ENCODE measurements around the gene DIO1.
"Not testable (repeated sequence)": the region's sequence is repeated elsewhere in the genome, so short reads cannot be mapped to it uniquely, and the experiment has no call there.

Gene DIO1

DNA sequence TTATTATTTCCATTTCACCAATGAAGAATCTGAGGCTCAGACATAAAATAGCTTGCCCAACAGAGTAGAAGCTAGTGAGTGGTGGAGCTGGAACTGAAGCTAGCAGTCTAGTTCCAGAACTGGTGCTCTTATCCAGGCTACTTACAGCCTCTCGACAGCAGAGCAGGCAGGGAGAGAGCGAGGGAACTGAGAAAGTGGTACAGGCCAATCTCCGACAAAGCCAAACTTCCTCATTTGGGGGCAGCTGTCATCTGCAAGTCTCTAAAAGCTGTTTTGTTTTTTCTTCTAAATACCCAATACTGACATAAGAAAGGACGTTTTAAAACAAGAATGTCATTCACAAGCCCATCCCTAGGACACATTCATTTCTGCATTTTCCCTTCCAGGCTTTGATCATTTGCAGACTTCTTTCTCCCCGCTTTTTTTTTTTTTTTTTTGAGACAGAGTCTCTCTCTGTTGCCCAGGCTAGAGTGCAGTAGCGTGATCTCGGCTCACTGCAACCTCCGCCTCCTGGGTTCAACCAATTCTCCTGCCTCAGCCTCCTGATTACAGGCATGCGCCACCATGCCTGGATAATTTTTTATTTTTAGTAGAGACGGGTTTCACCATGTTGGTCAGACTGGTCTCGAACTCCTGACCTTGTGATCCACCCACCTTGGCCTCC is 24.4 kb upstream of the DIO1 start:
- peaks cover 33% of the 10 kb centered on the region for H3K36me3 ChIP-seq (ENCODE audit: insufficient read depth, insufficient read length, low read length)
- TF ChIP-seq YY1 (IDR thresholded peaks at IDR 0.05; ENCODE audit: insufficient read depth, insufficient read length) (no peak), SUZ12 (IDR thresholded peaks at IDR 0.05; ENCODE audit: extremely low read depth, insufficient read depth, insufficient read length) (no peak), ZNF274 (IDR thresholded peaks at IDR 0.05; ENCODE audit: low read depth, low read length) (no peak)
- no peaks in the 10 kb centered on the region for H3K9me3 ChIP-seq (ENCODE audit: insufficient read depth, low read length)
- no peaks in the 10 kb centered on the region for H3K27me3 ChIP-seq (ENCODE audit: insufficient read depth, insufficient read length)
- H3K4me1 ChIP-seq (ENCODE audit: insufficient read depth, insufficient read length) = no peaks in the 10 kb centered on the region
- no peak for DNase-seq (ENCODE audit: low read depth, low spot score)
- H3K9ac ChIP-seq (ENCODE audit: insufficient read length, low read depth) = no peak overlapping the region
- no peak overlapping the region for H3K4me3 ChIP-seq (ENCODE audit: insufficient read length, low read depth)

GRCh38 chr1:53871221-53871620 is 22.8 kb upstream of the DIO1 start:
- no peaks in the 10 kb centered on the region for H3K4me1 ChIP-seq (ENCODE audit: insufficient read depth, insufficient read length)
- no peaks in the 10 kb centered on the region for H3K27me3 ChIP-seq (ENCODE audit: insufficient read depth, insufficient read length)
- H3K36me3 ChIP-seq (ENCODE audit: insufficient read depth, insufficient read length, low read length) = peaks cover 44% of the 10 kb centered on the region
- no peak overlapping the region for H3K9ac ChIP-seq (ENCODE audit: insufficient read length, low read depth)
- H3K4me3 ChIP-seq (ENCODE audit: insufficient read length, low read depth) = no peak overlapping the region
- no peaks in the 10 kb centered on the region for H3K9me3 ChIP-seq (ENCODE audit: insufficient read depth, low read length)
- TF ChIP-seq ZNF274 (IDR thresholded peaks at IDR 0.05; ENCODE audit: low read depth, low read length) (no peak), YY1 (IDR thresholded peaks at IDR 0.05; ENCODE audit: insufficient read depth, insufficient read length) (no peak), SUZ12 (IDR thresholded peaks at IDR 0.05; ENCODE audit: extremely low read depth, insufficient read depth, insufficient read length) (no peak)
- no peak for DNase-seq (ENCODE audit: low read depth, low spot score)

DNA sequence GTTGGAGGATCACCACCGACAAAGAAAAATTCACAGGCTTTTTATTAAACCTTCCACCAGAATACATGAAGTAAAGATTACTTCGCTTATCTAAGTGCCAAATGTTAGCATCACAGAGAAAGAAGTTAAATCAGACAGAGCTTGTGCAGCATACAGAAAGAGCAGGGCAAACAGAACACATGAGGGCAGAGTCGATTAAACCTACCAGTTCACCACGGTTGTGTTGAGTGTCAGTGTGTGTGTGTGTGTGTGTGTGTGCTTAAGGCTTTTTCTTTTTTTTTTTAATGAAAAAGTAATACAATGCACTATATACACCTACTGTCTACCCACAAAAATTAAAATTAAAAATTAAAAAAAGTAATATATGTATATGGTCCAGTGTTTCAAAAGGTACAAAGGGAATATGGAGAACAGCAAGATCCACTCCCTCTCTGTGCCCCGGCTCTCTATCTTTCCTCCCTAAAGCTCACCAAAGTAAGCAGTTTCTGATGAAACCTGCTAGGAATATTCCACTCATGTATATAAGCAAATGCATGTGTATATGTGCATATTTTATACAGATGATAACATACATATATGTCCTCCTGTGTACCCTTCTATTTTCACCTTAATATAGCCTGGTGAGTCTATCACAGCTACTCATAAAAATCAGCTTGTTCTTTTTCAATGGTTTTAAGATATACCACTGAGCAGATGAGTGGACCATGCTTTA is 22.1 kb upstream of the DIO1 start:
- no peak for DNase-seq (ENCODE audit: low read depth, low spot score)
- Histone ChIP-seq H3K9ac (ENCODE audit: insufficient read length, low read depth) (no peak overlapping the region), H3K27me3 (ENCODE audit: insufficient read depth, insufficient read length) (no peaks in the 10 kb centered on the region), H3K4me1 (ENCODE audit: insufficient read depth, insufficient read length) (no peaks in the 10 kb centered on the region), H3K36me3 (ENCODE audit: insufficient read depth, insufficient read length, low read length) (peaks cover 44% of the 10 kb centered on the region), H3K4me3 (ENCODE audit: insufficient read length, low read depth) (no peak overlapping the region), H3K9me3 (ENCODE audit: insufficient read depth, low read length) (no peaks in the 10 kb centered on the region)
- TF ChIP-seq SUZ12 (IDR thresholded peaks at IDR 0.05; ENCODE audit: extremely low read depth, insufficient read depth, insufficient read length) = no peak

GRCh38 chr1:53875150-53875549 is 18.8 kb upstream of the DIO1 start:
- H3K36me3 ChIP-seq (ENCODE audit: insufficient read depth, insufficient read length, low read length) = peaks cover 45% of the 10 kb centered on the region
- H3K4me1 ChIP-seq (ENCODE audit: insufficient read depth, insufficient read length); H3K4me3 ChIP-seq (ENCODE audit: insufficient read length, low read depth); H3K9ac ChIP-seq (ENCODE audit: insufficient read length, low read depth); H3K9me3 ChIP-seq (ENCODE audit: insufficient read depth, low read length); H3K27me3 ChIP-seq (ENCODE audit: insufficient read depth, insufficient read length); DNase-seq (ENCODE audit: low read depth, low spot score): not testable (repeated sequence)

- DNase-seq (ENCODE audit: low read depth, low spot score) = peak; percentile 52
- H3K36me3 ChIP-seq (ENCODE audit: insufficient read depth, insufficient read length, low read length) = peaks cover 44% of the 10 kb centered on the region
Observed at GRCh38 chr1:53878492-53879105, 15.4 kb upstream of the DIO1 start.

GRCh38 chr1:53881853-53882252 is 12.1 kb upstream of the DIO1 start:
- peaks cover 31% of the 10 kb centered on the region for H3K36me3 ChIP-seq (ENCODE audit: insufficient read depth, insufficient read length, low read length)
- H3K9ac ChIP-seq (ENCODE audit: insufficient read length, low read depth) = not testable (repeated sequence)

More at GRCh38 chr1:53878492-53879105, 15.4 kb upstream of the DIO1 start:
- TF ChIP-seq SUZ12 (IDR thresholded peaks at IDR 0.05; ENCODE audit: extremely low read depth, insufficient read depth, insufficient read length) (no peak), YY1 (IDR thresholded peaks at IDR 0.05; ENCODE audit: insufficient read depth, insufficient read length) (no peak), ZNF274 (IDR thresholded peaks at IDR 0.05; ENCODE audit: low read depth, low read length) (no peak)
- Histone ChIP-seq H3K9me3 (ENCODE audit: insufficient read depth, low read length) (no peaks in the 10 kb centered on the region), H3K27me3 (ENCODE audit: insufficient read depth, insufficient read length) (no peaks in the 10 kb centered on the region), H3K4me3 (ENCODE audit: insufficient read length, low read depth) (no peak overlapping the region), H3K9ac (ENCODE audit: insufficient read length, low read depth) (no peak overlapping the region), H3K4me1 (ENCODE audit: insufficient read depth, insufficient read length) (no peaks in the 10 kb centered on the region)

DNA sequence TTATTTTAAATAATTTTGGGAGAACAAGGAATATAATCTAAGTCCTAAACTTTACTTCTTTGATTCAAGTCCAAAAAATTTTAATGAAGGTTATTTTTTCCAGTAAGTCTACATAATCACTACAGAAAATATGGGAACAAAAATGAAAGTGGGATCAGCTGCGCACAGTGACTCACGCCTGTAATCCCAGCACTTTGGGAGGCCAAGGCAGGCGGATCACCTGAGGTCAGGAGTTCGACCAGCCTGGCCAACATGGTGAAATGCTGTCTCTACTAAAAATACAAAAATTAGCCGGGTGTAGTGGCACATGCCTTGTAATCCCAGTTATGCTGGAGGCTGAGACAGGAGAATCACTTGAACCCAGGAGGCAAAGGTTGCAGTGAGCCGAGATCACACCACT is 10.4 kb upstream of the DIO1 start:
- DNase-seq (ENCODE audit: low read depth, low spot score); H3K9ac ChIP-seq (ENCODE audit: insufficient read length, low read depth); H3K27me3 ChIP-seq (ENCODE audit: insufficient read depth, insufficient read length); H3K4me1 ChIP-seq (ENCODE audit: insufficient read depth, insufficient read length); H3K4me3 ChIP-seq (ENCODE audit: insufficient read length, low read depth); H3K9me3 ChIP-seq (ENCODE audit: insufficient read depth, low read length): not testable (repeated sequence)
- H3K36me3 ChIP-seq (ENCODE audit: insufficient read depth, insufficient read length, low read length) = peaks cover 28% of the 10 kb centered on the region

More at GRCh38 chr1:53881853-53882252, 12.1 kb upstream of the DIO1 start:
- not testable (repeated sequence) for H3K4me1 ChIP-seq (ENCODE audit: insufficient read depth, insufficient read length); H3K9me3 ChIP-seq (ENCODE audit: insufficient read depth, low read length); H3K4me3 ChIP-seq (ENCODE audit: insufficient read length, low read depth); H3K27me3 ChIP-seq (ENCODE audit: insufficient read depth, insufficient read length); DNase-seq (ENCODE audit: low read depth, low spot score)

Measured in NT2/D1 (cell line).